B cell (primary cell): Measurements from ENCODE around the gene SLC12A7. TPM values are rescaled to one million over a fixed set of nuclear protein-coding genes. Genes with fewer than 3 reads are reported as not detected.

Experiments used
- ATAC-seq: fragments of 200-7000 bp; cut with Tn5 transposase; one replicate; pipeline ENCODE4 v1.10.0; 2021; ENCODE audit warnings: low read depth, mild to moderate bottlenecking, moderate number of reproducible peaks, moderate library complexity
- CTCF ChIA-PET: fragments of 350-600 bp; sonication (Branson Sonifier 250); formaldehyde crosslinking; loops from one replicate; lab custom pipeline; 2021; ENCODE audit warnings: antibody characterized with exemption, inconsistent platforms; lab: Charles Lee
- POLR2A ChIA-PET: fragments of 350-600 bp; sonication (Branson Sonifier 250); formaldehyde crosslinking; loops from one replicate; lab custom pipeline; 2021; ENCODE audit warnings: antibody characterized with exemption; lab: Charles Lee
- DNase-seq: peaks from one replicate; pipeline ENCODE4 v3.0.0; 2013
- H2AFZ ChIP-seq: 2 replicates; pipeline ENCODE4 v1.6.1; 2012; ENCODE audit warnings: mild to moderate bottlenecking, low read depth, low read length; ENCODE audit not compliant: insufficient read depth, poor library complexity, severe bottlenecking
- H3K27ac ChIP-seq, 2 donors: 1 replicate in 1 of 2; 2 replicates in 1 of 2; pipeline ENCODE4 v1.5.1; 2012 to 2013; ENCODE audit warnings: low read length in 2 of 2, mild to moderate bottlenecking in 2 of 2, moderate library complexity in 1 of 2
- H3K27me3 ChIP-seq, 4 experiments: fragments of 200-600 bp in 1 of 4; sonication (generic) in 1 of 4; replicated peaks in 1 of 4; 1 replicate in 2 of 4; 2 replicates in 2 of 4; pipeline versions ENCODE4 v1.6.1 to v1.7.0; 2013 to 2016; ENCODE audit warnings: low read length in 3 of 4, mild to moderate bottlenecking in 2 of 4, mixed read lengths in 1 of 4, moderate library complexity in 1 of 4; ENCODE audit not compliant: insufficient read depth in 4 of 4, control insufficient read depth in 3 of 4; ENCODE audit errors: control extremely low read depth in 1 of 4
- H3K36me3 ChIP-seq, 2 experiments: replicated peaks in 1 of 2; 1 replicate in 1 of 2; 2 replicates in 1 of 2; pipeline versions ENCODE4 v1.6.1 to v1.7.1; 2013; ENCODE audit warnings: low read length in 1 of 2; ENCODE audit not compliant: insufficient read depth in 2 of 2, control insufficient read depth in 1 of 2; ENCODE audit errors: control extremely low read depth in 1 of 2, extremely low read depth in 1 of 2
- H3K4me1 ChIP-seq, 2 donors: fragments of 200-600 bp in 1 of 2; sonication (generic) in 1 of 2; 1 replicate in 1 of 2; 2 replicates in 1 of 2; pipeline versions ENCODE4 v1.5.1 to v1.6.1; 2013 to 2017; ENCODE audit warnings: low read length in 2 of 2; ENCODE audit not compliant: control insufficient read depth in 2 of 2, insufficient read depth in 2 of 2
- H3K4me2 ChIP-seq: replicated peaks from 2 replicates; pipeline ENCODE3; 2012; ENCODE audit warnings: mild to moderate bottlenecking, low read depth, low read length; ENCODE audit not compliant: poor library complexity, severe bottlenecking
- H3K4me3 ChIP-seq, 5 experiments: fragments of 200-600 bp in 1 of 5; sonication (generic) in 1 of 5; 1 replicate in 3 of 5; 2 replicates in 2 of 5; pipeline versions ENCODE4 v1.5.1 to v1.7.0; 2011 to 2016; ENCODE audit warnings: low read length in 4 of 5, mild to moderate bottlenecking in 4 of 5, low read depth in 2 of 5, control low read depth in 1 of 5, moderate library complexity in 1 of 5; ENCODE audit not compliant: insufficient read depth in 1 of 5; ENCODE audit errors: control extremely low read depth in 1 of 5, extremely low read depth in 1 of 5
- H3K79me2 ChIP-seq: fragments of 200-600 bp; sonication (generic); one replicate; pipeline ENCODE4 v1.6.0; 2016; ENCODE audit warnings: low read length; ENCODE audit not compliant: control insufficient read depth, insufficient read depth
- H3K9ac ChIP-seq: fragments of 200-600 bp; sonication (generic); 2 replicates; pipeline ENCODE4 v1.6.1; 2017; ENCODE audit warnings: mild to moderate bottlenecking, low read length, moderate library complexity
- H3K9me3 ChIP-seq, 3 donors: one replicate each; pipeline versions ENCODE4 v1.6.1 to v1.7.1; 2013; ENCODE audit warnings: low read length in 2 of 3; ENCODE audit not compliant: control insufficient read depth in 2 of 3, insufficient read depth in 1 of 3; ENCODE audit errors: control extremely low read depth in 1 of 3
- H4K20me1 ChIP-seq: 2 replicates; pipeline ENCODE4 v1.6.0; 2012; ENCODE audit warnings: mild to moderate bottlenecking, low read length; ENCODE audit not compliant: insufficient read depth, control insufficient read depth, poor library complexity, severe bottlenecking
- H3K27ac Mint-ChIP-seq: one replicate; pipeline ENCODE4 v1.8.0; 2021; ENCODE audit warnings: mixed read lengths
- H3K27me3 Mint-ChIP-seq: one replicate; pipeline ENCODE4 v1.8.0; 2021; ENCODE audit warnings: mixed read lengths
- H3K4me1 Mint-ChIP-seq: one replicate; pipeline ENCODE4 v1.8.0; 2021; ENCODE audit warnings: mixed read lengths
- H3K4me3 Mint-ChIP-seq: one replicate; pipeline ENCODE4 v1.8.0; 2021; ENCODE audit warnings: mixed read lengths
- H3K9me3 Mint-ChIP-seq: one replicate; pipeline ENCODE4 v1.8.0; 2022; ENCODE audit warnings: mixed read lengths; ENCODE audit not compliant: insufficient read depth
- CTCF ChIP-seq: fragments of 200-600 bp; IDR thresholded peaks from one replicate; pipeline ENCODE4 v1.8.0; 2022; ENCODE audit warnings: antibody characterized with exemption, mild to moderate bottlenecking
- EZH2 ChIP-seq: IDR thresholded peaks from 2 replicates; pipeline ENCODE4 v1.6.1; 2012; ENCODE audit warnings: borderline replicate concordance, low read depth, mild to moderate bottlenecking, moderate library complexity, low read length; ENCODE audit not compliant: insufficient read depth, poor library complexity, severe bottlenecking
- WGBS: methylation state at CpG from one replicate; pipeline ENCODE4 v1.1.5; 2013; ENCODE audit warnings: missing lambda C conversion rate; ENCODE audit not compliant: insufficient coverage; 5-methylcytosine and 5-hydroxymethylcytosine counted together
- intact Hi-C: fragments of 100-400 bp; cut with micrococcal nuclease; formaldehyde crosslinking; loops from one replicate; pipeline ENCODE4 v1.10.0; 2022
- polyA plus RNA-seq: library from polyadenylated mRNA; depleted of rRNA; stranded (reverse); fragments of >200 nt; gene quantifications from 2 replicates; pipeline ENCODE4 v1.2.3, GENCODE V29; 2012
- total RNA-seq, 2 donors: library from RNA; stranded (reverse); fragments of 120-200 nt in 1 of 2; gene quantifications; 1 replicate in 1 of 2; 2 replicates in 1 of 2; pipeline versions ENCODE4 v1.2.3 to v1.2.4, GENCODE V29; 2013 to 2022

The SLC12A7 gene
- total and polyA plus RNA-seq, 2 donors (not counting 1 experiment from before 2014, with no cell fraction given): 25.5 to 34.4 TPM

DNA sequence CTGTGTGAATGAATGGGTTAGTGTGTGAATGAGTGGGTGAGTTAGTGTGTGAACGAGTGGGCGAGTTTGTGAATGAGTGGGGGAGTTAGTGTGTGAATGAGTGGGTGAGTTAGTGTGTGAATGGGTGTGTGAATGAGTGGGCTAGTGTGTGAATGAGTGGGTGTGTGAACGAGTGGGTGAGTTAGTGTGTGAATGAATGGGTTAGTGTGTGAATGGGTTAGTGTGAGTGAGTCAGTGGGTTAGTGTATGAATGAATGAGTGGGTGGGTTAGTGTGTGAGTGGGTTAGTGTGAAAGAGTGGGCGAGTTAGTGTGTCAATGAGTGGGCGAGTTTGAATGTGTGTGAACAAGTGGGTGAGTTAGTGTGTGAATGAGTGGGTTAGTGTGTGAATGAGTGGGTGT lies 67.7 kb downstream of the SLC12A7 start:
- POLR2A ChIA-PET: no interaction called here
- no peak for DNase-seq

GRCh38 chr5:1043327-1043726 lies 68.5 kb downstream of the SLC12A7 start:
- Mint-ChIP-seq H3K9me3 (peaks cover 33% of the 10 kb centered on the region), H3K27ac (no peak overlapping the region), H3K4me1 (no peaks in the 10 kb centered on the region), H3K4me3 (no peak overlapping the region), H3K27me3 (no peaks in the 10 kb centered on the region)
- H3K4me2 ChIP-seq: no peak overlapping the region
- ChIA-PET POLR2A (no interaction called here), CTCF (no interaction called here)
- ATAC-seq (no peak), DNase-seq (no peak)
- TF ChIP-seq CTCF (no peak), EZH2 (no peak)
- 86% methylated on average over 7 of the region's 7 CpGs for WGBS
- no peaks in the 10 kb centered on the region for H3K79me2 ChIP-seq
- no peaks in the 10 kb centered on the region for H3K36me3 ChIP-seq
- H3K4me3 ChIP-seq: no peak overlapping the region
- H3K9me3 ChIP-seq: no peaks in the 10 kb centered on the region
- no peaks in the 10 kb centered on the region for H3K4me1 ChIP-seq
- no peak overlapping the region for H3K27ac ChIP-seq
- no peaks in the 10 kb centered on the region for H4K20me1 ChIP-seq
- no peak overlapping the region for H2AFZ ChIP-seq
- H3K9ac ChIP-seq: no peak overlapping the region
- no peaks in the 10 kb centered on the region for H3K27me3 ChIP-seq
- intact Hi-C loops: no loop called here

More for the DNA sequence above, 67.7 kb downstream of the SLC12A7 start:
- no peak overlapping the region for H3K4me2 ChIP-seq
- H3K4me3 ChIP-seq: no peak overlapping the region
- no peak overlapping the region for H3K9ac ChIP-seq
- H3K27ac ChIP-seq: no peak overlapping the region
- WGBS: 84% methylated on average over 5 of the region's 5 CpGs
- peaks cover 33% of the 10 kb centered on the region for H3K9me3 Mint-ChIP-seq
- H3K4me1 ChIP-seq: no peaks in the 10 kb centered on the region
- CTCF ChIA-PET: no interaction called here
- H3K27me3 Mint-ChIP-seq: no peaks in the 10 kb centered on the region
- no peaks in the 10 kb centered on the region for H3K9me3 ChIP-seq
- no peak overlapping the region for H2AFZ ChIP-seq
- no peaks in the 10 kb centered on the region for H3K4me1 Mint-ChIP-seq
- H4K20me1 ChIP-seq: no peaks in the 10 kb centered on the region
- no peak for ATAC-seq
- intact Hi-C loops: no loop called here
- H3K4me3 Mint-ChIP-seq: no peak overlapping the region
- no peaks in the 10 kb centered on the region for H3K79me2 ChIP-seq
- TF ChIP-seq EZH2: no peak
- no peak for TF ChIP-seq CTCF
- no peaks in the 10 kb centered on the region for H3K36me3 ChIP-seq
- H3K27ac Mint-ChIP-seq: no peak overlapping the region
- no peaks in the 10 kb centered on the region for H3K27me3 ChIP-seq
